HEK293 (cell line): Measurements from ENCODE around the gene UBA52.
A peak's percentile ranks its signal among the peaks of the same experiment; 100 is the strongest.

Experiments used
- CTCF ChIA-PET: fragments of 350-600 bp; formaldehyde crosslinking; extraction: SDS; loops from one replicate; lab custom pipeline; 2021; ENCODE audit warnings: antibody characterized with exemption; lab: Yijun Ruan, JAX
- POLR2A ChIA-PET: fragments of 300-600 bp; formaldehyde crosslinking; extraction: SDS; loops from one replicate; lab custom pipeline; 2020; ENCODE audit warnings: antibody characterized with exemption, inconsistent platforms; lab: Yijun Ruan, JAX
- H3K27ac ChIP-seq: fragments of 200-500 bp; sonication (Bioruptor generic); 2 replicates; pipeline ENCODE4 v1.5.1; 2014; ENCODE audit warnings: low read depth, low read length, control low read depth, inconsistent platforms; ENCODE audit errors: extremely low read depth
- H3K36me3 ChIP-seq, 2 experiments: fragments of 200-500 bp in 1 of 2; sonication (Bioruptor generic) in 1 of 2; 1 replicate in 1 of 2; 2 replicates in 1 of 2; pipeline ENCODE4 v1.5.1; 2014 to 2017; ENCODE audit warnings: inconsistent platforms in 2 of 2, low read length in 2 of 2; ENCODE audit not compliant: control insufficient read depth in 2 of 2, insufficient read depth in 1 of 2
- H3K4me1 ChIP-seq: fragments of 200-500 bp; sonication (Bioruptor generic); 2 replicates; pipeline ENCODE4 v1.5.1; 2014; ENCODE audit warnings: mild to moderate bottlenecking, low read length, inconsistent platforms; ENCODE audit not compliant: control insufficient read depth, insufficient read depth
- H3K4me3 ChIP-seq: 2 replicates; pipeline ENCODE4 v1.5.1; 2011; ENCODE audit warnings: low read depth, mild to moderate bottlenecking, control low read depth, low read length, moderate library complexity
- H3K9me3 ChIP-seq: fragments of 200-500 bp; sonication (Bioruptor generic); 2 replicates; pipeline ENCODE4 v1.5.1; 2014; ENCODE audit warnings: low read depth, low read length, inconsistent platforms; ENCODE audit not compliant: control insufficient read depth, insufficient read depth
- GLIS1 ChIP-seq: fragments of 450-650 bp; formaldehyde crosslinking; IDR thresholded peaks from 2 replicates; pipeline ENCODE4 v1.5.1; 2016; ENCODE audit warnings: missing biosample characterization, missing genetic modification characterization
- GLIS2 ChIP-seq: fragments of 450-650 bp; formaldehyde crosslinking; IDR thresholded peaks from 2 replicates; pipeline ENCODE4 v1.5.1; 2016; ENCODE audit warnings: missing biosample characterization, missing genetic modification characterization
- IKZF3 ChIP-seq: fragments of 450-650 bp; IDR thresholded peaks from 2 replicates; pipeline ENCODE4 v1.5.0; 2018; ENCODE audit warnings: missing biosample characterization, mild to moderate bottlenecking, missing genetic modification characterization, moderate library complexity
- PRDM1 ChIP-seq: fragments of 450-650 bp; formaldehyde crosslinking; IDR thresholded peaks from 2 replicates; pipeline ENCODE4; 2016; ENCODE audit warnings: missing biosample characterization, missing genetic modification characterization
- ZBTB21 ChIP-seq: fragments of 450-650 bp; formaldehyde crosslinking; IDR thresholded peaks from 2 replicates; pipeline ENCODE4 v1.5.1; 2017; ENCODE audit warnings: missing biosample characterization, missing genetic modification characterization
- ZIC2 ChIP-seq: fragments of 450-650 bp; formaldehyde crosslinking; IDR thresholded peaks from 2 replicates; pipeline ENCODE4 v1.5.1; 2016; ENCODE audit warnings: missing biosample characterization, missing genetic modification characterization
- ZNF112 ChIP-seq: fragments of 450-650 bp; formaldehyde crosslinking; IDR thresholded peaks from 2 replicates; pipeline ENCODE4 v1.5.0; 2017; ENCODE audit warnings: missing biosample characterization, missing genetic modification characterization
- ZNF223 ChIP-seq: fragments of 450-650 bp; formaldehyde crosslinking; IDR thresholded peaks from 2 replicates; pipeline ENCODE4 v1.5.1; 2016; ENCODE audit warnings: missing biosample characterization, missing genetic modification characterization
- ZNF23 ChIP-seq: fragments of 450-650 bp; formaldehyde crosslinking; IDR thresholded peaks from 2 replicates; pipeline ENCODE4 v1.5.1; 2016; ENCODE audit warnings: missing biosample characterization, missing genetic modification characterization, borderline replicate concordance
- ZNF324 ChIP-seq: fragments of 450-650 bp; formaldehyde crosslinking; IDR thresholded peaks from 2 replicates; pipeline ENCODE4 v1.5.1; 2016; ENCODE audit warnings: missing biosample characterization, missing genetic modification characterization
- ZNF366 ChIP-seq: fragments of 450-650 bp; formaldehyde crosslinking; conservative IDR thresholded peaks from 2 replicates; pipeline ENCODE4 v1.5.1; 2016; ENCODE audit warnings: missing biosample characterization, missing genetic modification characterization
- ZNF548 ChIP-seq: fragments of 450-650 bp; formaldehyde crosslinking; IDR thresholded peaks from 2 replicates; pipeline ENCODE4 v1.5.1; 2016; ENCODE audit warnings: missing biosample characterization, missing genetic modification characterization
- ZNF701 ChIP-seq: fragments of 450-650 bp; formaldehyde crosslinking; IDR thresholded peaks from 2 replicates; pipeline ENCODE4 v1.5.1; 2016; ENCODE audit warnings: missing biosample characterization, missing genetic modification characterization
- ZNF843 ChIP-seq: fragments of 450-650 bp; formaldehyde crosslinking; IDR thresholded peaks from 2 replicates; pipeline ENCODE4 v1.5.1; 2016; ENCODE audit warnings: missing biosample characterization, missing genetic modification characterization
- TF ChIP-seq, protein P1 (sequence below): fragments of 450-650 bp; formaldehyde crosslinking; IDR thresholded peaks from 2 replicates; pipeline ENCODE4 v1.5.1; 2017; ENCODE audit warnings: missing biosample characterization, missing genetic modification characterization
- TF ChIP-seq, protein P2 (sequence below): fragments of 450-650 bp; formaldehyde crosslinking; IDR thresholded peaks from 2 replicates; pipeline ENCODE4 v1.5.1; 2016; ENCODE audit warnings: missing biosample characterization, missing genetic modification characterization, low read depth
- TF ChIP-seq, protein P3 (sequence below): fragments of 450-650 bp; formaldehyde crosslinking; IDR thresholded peaks from 2 replicates; pipeline ENCODE4 v1.5.1; 2016; ENCODE audit warnings: missing biosample characterization, missing genetic modification characterization
- TF ChIP-seq, protein P4 (sequence below): fragments of 450-650 bp; formaldehyde crosslinking; IDR thresholded peaks from 2 replicates; pipeline ENCODE4 v1.5.1; 2016; ENCODE audit warnings: missing biosample characterization, missing genetic modification characterization

The UBA52 gene

DNA sequence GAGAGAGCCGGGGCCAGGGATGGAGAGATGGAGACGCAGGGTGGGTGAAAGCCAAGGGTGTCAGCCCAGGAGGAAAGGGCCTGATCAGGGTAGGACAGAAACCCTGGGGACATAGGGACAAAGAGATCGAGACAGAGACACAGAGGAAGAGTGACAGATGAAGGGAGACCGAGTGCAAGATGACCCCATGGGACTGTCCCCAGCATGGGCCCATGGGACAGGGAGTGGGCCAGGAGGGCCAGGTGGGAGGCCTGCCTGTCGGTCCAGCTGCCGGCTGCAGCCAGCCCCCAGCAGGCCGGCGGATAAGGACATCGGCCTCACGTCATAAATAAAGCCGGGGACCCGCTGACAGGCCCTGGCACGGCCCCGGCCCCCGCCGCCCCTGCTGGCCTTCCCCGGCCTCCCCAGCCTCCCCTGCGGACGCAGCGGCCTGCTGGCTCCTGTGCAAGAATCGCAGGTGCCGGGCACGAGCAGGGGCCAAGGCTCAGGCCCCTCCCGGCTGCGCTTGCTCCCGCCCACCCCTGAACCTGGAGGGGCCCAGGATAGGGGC is 23.2 kb downstream of the UBA52 start:
- H3K4me1 ChIP-seq = no peaks in the 10 kb centered on the region
- no peaks in the 10 kb centered on the region for H3K9me3 ChIP-seq
- CTCF ChIA-PET = interaction anchor here (0.6 to 3.1 kb wide), 8 partner anchors 9 to 261 kb away, joined by 3 to 19 read pairs (median 4); no protein-coding TSS in a partner anchor
- H3K36me3 ChIP-seq = peaks cover 0 to 6% of the 10 kb centered on the region in 2 experiments; a peak in 1 of 3 replicates
- no peak overlapping the region; the same call in 1 of the 2 replicates for H3K4me3 ChIP-seq
- H3K27ac ChIP-seq = no peak overlapping the region
- TF ChIP-seq ZNF366 (peak; percentile 90; the same call in 1 of the 2 replicates), GLIS2 (tag by site-specific recombination) (0 out of 2 replicates have a peak, but pooled peaks have one; percentile 33), ZNF701 (tag by site-specific recombination) (0 out of 2 replicates have a peak, but pooled peaks have one; percentile 7), ZNF548 (tag by site-specific recombination) (0 out of 2 replicates have a peak, but pooled peaks have one; percentile 13), GLIS1 (0 out of 2 replicates have a peak, but pooled peaks have one; percentile 49), ZNF843 (tag by site-specific recombination) (peak; percentile 29; the same call in 1 of the 2 replicates), ZBTB21 (no peak)
- TF ChIP-seq, protein P1, sequence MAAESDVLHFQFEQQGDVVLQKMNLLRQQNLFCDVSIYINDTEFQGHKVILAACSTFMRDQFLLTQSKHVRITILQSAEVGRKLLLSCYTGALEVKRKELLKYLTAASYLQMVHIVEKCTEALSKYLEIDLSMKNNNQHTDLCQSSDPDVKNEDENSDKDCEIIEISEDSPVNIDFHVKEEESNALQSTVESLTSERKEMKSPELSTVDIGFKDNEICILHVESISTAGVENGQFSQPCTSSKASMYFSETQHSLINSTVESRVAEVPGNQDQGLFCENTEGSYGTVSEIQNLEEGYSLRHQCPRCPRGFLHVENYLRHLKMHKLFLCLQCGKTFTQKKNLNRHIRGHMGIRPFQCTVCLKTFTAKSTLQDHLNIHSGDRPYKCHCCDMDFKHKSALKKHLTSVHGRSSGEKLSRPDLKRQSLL (tag by site-specific recombination) = peak; percentile 3; the same call in 1 of the 2 replicates
- TF ChIP-seq, protein P2, sequence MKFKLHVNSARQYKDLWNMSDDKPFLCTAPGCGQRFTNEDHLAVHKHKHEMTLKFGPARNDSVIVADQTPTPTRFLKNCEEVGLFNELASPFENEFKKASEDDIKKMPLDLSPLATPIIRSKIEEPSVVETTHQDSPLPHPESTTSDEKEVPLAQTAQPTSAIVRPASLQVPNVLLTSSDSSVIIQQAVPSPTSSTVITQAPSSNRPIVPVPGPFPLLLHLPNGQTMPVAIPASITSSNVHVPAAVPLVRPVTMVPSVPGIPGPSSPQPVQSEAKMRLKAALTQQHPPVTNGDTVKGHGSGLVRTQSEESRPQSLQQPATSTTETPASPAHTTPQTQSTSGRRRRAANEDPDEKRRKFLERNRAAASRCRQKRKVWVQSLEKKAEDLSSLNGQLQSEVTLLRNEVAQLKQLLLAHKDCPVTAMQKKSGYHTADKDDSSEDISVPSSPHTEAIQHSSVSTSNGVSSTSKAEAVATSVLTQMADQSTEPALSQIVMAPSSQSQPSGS (tag by site-specific recombination) = no peak
- TF ChIP-seq, all 188 proteins: peak for 7
- POLR2A ChIA-PET = interaction anchor here (0.7 to 2.9 kb wide), 3 partner anchors 23 to 167 kb away, joined by 3 to 11 read pairs (median 6); partner anchors contain the start of gene UBA52

DNA sequence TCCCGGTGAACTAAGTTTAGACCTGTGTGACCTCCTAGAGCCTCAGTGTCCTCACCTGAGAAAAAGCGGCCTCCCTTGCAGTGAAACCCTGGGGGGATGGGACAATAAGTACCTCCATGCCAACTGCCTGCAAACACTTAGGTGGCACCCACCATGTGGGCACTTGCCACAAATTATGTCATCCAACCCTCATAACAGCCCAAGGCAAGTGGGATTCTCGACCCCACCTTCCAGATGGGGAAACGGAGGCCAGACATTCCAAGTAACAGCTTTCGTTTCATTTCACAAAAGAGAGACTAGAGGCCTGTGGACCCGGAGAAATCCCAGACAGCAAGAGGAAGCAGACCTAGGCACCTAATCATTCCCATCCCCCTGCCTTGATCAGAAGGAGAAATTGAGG is 23.8 kb downstream of the UBA52 start:
- H3K4me1 ChIP-seq = no peaks in the 10 kb centered on the region
- H3K9me3 ChIP-seq = no peaks in the 10 kb centered on the region
- H3K27ac ChIP-seq = no peak overlapping the region
- peaks cover 0 to 6% of the 10 kb centered on the region in 2 experiments; a peak in 1 of 3 replicates for H3K36me3 ChIP-seq
- CTCF ChIA-PET = interaction anchor here (0.6 to 1.4 kb wide), 3 partner anchors 27 to 260 kb away, joined by 3 to 4 read pairs (median 3); no protein-coding TSS in a partner anchor
- TF ChIP-seq ZIC2 (tag by site-specific recombination) = no peak
- TF ChIP-seq IKZF3 (tag by site-specific recombination) = peak; percentile 15; the same call in 1 of the 2 replicates
- TF ChIP-seq, protein P3, sequence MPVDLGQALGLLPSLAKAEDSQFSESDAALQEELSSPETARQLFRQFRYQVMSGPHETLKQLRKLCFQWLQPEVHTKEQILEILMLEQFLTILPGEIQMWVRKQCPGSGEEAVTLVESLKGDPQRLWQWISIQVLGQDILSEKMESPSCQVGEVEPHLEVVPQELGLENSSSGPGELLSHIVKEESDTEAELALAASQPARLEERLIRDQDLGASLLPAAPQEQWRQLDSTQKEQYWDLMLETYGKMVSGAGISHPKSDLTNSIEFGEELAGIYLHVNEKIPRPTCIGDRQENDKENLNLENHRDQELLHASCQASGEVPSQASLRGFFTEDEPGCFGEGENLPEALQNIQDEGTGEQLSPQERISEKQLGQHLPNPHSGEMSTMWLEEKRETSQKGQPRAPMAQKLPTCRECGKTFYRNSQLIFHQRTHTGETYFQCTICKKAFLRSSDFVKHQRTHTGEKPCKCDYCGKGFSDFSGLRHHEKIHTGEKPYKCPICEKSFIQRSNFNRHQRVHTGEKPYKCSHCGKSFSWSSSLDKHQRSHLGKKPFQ (tag by site-specific recombination) = no peak
- TF ChIP-seq PRDM1 (tag by site-specific recombination) = peak; percentile 56
- no peak for TF ChIP-seq ZNF223
- no peak for TF ChIP-seq ZNF23 (tag by site-specific recombination)
- TF ChIP-seq ZNF112 (tag by site-specific recombination) = no peak
- TF ChIP-seq, protein P4, sequence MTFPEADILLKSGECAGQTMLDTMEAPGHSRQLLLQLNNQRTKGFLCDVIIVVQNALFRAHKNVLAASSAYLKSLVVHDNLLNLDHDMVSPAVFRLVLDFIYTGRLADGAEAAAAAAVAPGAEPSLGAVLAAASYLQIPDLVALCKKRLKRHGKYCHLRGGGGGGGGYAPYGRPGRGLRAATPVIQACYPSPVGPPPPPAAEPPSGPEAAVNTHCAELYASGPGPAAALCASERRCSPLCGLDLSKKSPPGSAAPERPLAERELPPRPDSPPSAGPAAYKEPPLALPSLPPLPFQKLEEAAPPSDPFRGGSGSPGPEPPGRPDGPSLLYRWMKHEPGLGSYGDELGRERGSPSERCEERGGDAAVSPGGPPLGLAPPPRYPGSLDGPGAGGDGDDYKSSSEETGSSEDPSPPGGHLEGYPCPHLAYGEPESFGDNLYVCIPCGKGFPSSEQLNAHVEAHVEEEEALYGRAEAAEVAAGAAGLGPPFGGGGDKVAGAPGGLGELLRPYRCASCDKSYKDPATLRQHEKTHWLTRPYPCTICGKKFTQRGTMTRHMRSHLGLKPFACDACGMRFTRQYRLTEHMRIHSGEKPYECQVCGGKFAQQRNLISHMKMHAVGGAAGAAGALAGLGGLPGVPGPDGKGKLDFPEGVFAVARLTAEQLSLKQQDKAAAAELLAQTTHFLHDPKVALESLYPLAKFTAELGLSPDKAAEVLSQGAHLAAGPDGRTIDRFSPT (tag by site-specific recombination) = 0 out of 2 replicates have a peak, but pooled peaks have one; percentile 27
- no peak for TF ChIP-seq ZNF324
- TF ChIP-seq, all 188 proteins: peak for 3
- POLR2A ChIA-PET = no interaction called here
- H3K4me3 ChIP-seq = no peak overlapping the region
